H1 (cell line): ENCODE data around the gene SYNPR. TPM values are rescaled to one million over a fixed set of nuclear protein-coding genes. Genes with fewer than 3 reads are reported as not detected.

Experiments
- CTBP2 ChIP-seq: IDR thresholded peaks from 2 replicates; pipeline ENCODE4 v1.7.0; 2011; ENCODE audit warnings: borderline replicate concordance, mild to moderate bottlenecking, moderate library complexity, mixed read lengths, low read length; ENCODE audit not compliant: insufficient read depth, insufficient read length
- JUN ChIP-seq: IDR thresholded peaks from 2 replicates; pipeline ENCODE4 v1.6.1; 2011; ENCODE audit warnings: low read depth, mild to moderate bottlenecking, improper control_type of control experiment, low read length
- polyA plus RNA-seq, 7 experiments: library from polyadenylated mRNA; depleted of rRNA in 3 of 7; stranded (reverse) in 5 of 7; unstranded in 2 of 7; fragments of >200 nt in 5 of 7; fragments of 200-250 nt in 2 of 7; gene quantifications; 1 replicate in 5 of 7; 2 replicates in 1 of 7; 4 replicates in 1 of 7; pipeline versions ENCODE4 v1.2.1 to v1.2.3, GENCODE V29; 2011 to 2013; ENCODE audit warnings: missing spikeins in 2 of 7, mixed read lengths in 2 of 7
- total RNA-seq: library from RNA; stranded (reverse); fragmentation: NEBNext Ultra II Directional; extraction: Animal tissue kit (Norgen Biotek cat#: 25700); gene quantifications from 2 replicates; pipeline ENCODE4 v1.2.1, GENCODE V29; 2021

SYNPR gene
- total and polyA plus RNA-seq, 2 of the 8 experiments (the other 6 are each of a cell fraction or from before 2014, with no cell fraction given), result 0.39 to 0.99 TPM

GRCh38 chr3:63325386-63325785 is 47.3 kb downstream of the SYNPR start (continued):
- TF ChIP-seq CTBP2, result no peak
- TF ChIP-seq JUN, result no peak
- TF ChIP-seq, all 59 proteins: peak for 0
